Measurements from ENCODE around the gene STXBP2.

DNA sequence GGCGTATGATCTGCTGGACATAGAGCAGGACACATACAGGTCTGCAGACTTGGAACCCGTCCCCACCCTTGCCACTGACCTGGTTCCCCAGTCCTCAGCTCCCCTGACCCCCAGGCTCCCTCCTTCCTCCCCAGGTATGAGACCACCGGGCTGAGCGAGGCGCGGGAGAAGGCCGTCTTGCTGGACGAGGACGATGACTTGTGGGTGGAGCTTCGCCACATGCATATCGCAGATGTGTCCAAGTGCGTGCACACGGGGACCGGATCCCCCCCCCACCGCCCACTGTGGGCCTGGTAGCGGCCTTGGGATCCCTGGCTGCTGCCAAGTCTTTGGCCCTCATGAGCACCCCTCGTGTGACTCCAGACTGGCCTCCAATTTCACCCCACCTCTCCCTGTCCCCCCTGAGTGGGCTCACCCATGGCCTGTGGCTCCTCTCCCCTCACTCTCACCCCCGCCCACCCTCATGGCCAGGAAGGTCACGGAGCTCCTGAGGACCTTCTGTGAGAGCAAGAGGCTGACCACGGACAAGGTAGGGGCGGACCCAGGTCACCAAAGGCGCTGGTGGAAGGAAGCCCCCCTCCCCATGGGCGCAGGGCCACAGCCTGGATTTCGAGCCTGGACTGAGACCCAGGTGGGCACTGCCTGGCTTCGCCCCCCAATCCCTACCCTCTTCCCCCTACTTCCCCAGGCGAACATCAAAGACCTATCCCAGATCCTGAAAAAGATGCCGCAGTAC is 5.6 kb downstream of the STXBP2 start:
- TF ChIP-seq, protein P1, sequence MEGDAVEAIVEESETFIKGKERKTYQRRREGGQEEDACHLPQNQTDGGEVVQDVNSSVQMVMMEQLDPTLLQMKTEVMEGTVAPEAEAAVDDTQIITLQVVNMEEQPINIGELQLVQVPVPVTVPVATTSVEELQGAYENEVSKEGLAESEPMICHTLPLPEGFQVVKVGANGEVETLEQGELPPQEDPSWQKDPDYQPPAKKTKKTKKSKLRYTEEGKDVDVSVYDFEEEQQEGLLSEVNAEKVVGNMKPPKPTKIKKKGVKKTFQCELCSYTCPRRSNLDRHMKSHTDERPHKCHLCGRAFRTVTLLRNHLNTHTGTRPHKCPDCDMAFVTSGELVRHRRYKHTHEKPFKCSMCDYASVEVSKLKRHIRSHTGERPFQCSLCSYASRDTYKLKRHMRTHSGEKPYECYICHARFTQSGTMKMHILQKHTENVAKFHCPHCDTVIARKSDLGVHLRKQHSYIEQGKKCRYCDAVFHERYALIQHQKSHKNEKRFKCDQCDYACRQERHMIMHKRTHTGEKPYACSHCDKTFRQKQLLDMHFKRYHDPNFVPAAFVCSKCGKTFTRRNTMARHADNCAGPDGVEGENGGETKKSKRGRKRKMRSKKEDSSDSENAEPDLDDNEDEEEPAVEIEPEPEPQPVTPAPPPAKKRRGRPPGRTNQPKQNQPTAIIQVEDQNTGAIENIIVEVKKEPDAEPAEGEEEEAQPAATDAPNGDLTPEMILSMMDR (IDR thresholded peaks at IDR 0.05): no peak
- TF ChIP-seq, protein P2, sequence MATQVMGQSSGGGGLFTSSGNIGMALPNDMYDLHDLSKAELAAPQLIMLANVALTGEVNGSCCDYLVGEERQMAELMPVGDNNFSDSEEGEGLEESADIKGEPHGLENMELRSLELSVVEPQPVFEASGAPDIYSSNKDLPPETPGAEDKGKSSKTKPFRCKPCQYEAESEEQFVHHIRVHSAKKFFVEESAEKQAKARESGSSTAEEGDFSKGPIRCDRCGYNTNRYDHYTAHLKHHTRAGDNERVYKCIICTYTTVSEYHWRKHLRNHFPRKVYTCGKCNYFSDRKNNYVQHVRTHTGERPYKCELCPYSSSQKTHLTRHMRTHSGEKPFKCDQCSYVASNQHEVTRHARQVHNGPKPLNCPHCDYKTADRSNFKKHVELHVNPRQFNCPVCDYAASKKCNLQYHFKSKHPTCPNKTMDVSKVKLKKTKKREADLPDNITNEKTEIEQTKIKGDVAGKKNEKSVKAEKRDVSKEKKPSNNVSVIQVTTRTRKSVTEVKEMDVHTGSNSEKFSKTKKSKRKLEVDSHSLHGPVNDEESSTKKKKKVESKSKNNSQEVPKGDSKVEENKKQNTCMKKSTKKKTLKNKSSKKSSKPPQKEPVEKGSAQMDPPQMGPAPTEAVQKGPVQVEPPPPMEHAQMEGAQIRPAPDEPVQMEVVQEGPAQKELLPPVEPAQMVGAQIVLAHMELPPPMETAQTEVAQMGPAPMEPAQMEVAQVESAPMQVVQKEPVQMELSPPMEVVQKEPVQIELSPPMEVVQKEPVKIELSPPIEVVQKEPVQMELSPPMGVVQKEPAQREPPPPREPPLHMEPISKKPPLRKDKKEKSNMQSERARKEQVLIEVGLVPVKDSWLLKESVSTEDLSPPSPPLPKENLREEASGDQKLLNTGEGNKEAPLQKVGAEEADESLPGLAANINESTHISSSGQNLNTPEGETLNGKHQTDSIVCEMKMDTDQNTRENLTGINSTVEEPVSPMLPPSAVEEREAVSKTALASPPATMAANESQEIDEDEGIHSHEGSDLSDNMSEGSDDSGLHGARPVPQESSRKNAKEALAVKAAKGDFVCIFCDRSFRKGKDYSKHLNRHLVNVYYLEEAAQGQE (IDR thresholded peaks at IDR 0.05; ENCODE audit: insufficient read depth in 1 of 2, low read depth in 2 of 2, low read length in 1 of 2): no peak
- TF ChIP-seq POLR2AphosphoS5 (IDR thresholded peaks at IDR 0.05; ENCODE audit: low read depth, low read length): no peak
